Lower leg skin (tissue), 3 donors: ENCODE results near the gene GARIN5B.

Experiments
- CTCF ChIP-seq, 3 donors: fragments of 450-650 bp; IDR thresholded peaks; one replicate each; pipeline ENCODE4 v1.5.1; 2016; ENCODE audit warnings: antibody characterized with exemption in 3 of 3, mild to moderate bottlenecking in 3 of 3, moderate library complexity in 2 of 3
- POLR2A ChIP-seq, 2 donors: fragments of 450-650 bp; IDR thresholded peaks; one replicate each; pipeline ENCODE4 v1.6.1; 2016 to 2017; ENCODE audit warnings: antibody characterized with exemption in 2 of 2, mild to moderate bottlenecking in 1 of 2, moderate library complexity in 1 of 2

- no peak for TF ChIP-seq CTCF (IDR thresholded peaks at IDR 0.05)
- TF ChIP-seq POLR2A (IDR thresholded peaks at IDR 0.05): no peak
These were observed 47.0 kb downstream of the GARIN5B start for GRCh38 chr19:55315956-55316525.
